ENCODE data around the gene SPART.
"Not testable (repeated sequence)": the region's sequence is repeated elsewhere in the genome, so short reads cannot be mapped to it uniquely, and the experiment has no call there.

The SPART gene

DNA sequence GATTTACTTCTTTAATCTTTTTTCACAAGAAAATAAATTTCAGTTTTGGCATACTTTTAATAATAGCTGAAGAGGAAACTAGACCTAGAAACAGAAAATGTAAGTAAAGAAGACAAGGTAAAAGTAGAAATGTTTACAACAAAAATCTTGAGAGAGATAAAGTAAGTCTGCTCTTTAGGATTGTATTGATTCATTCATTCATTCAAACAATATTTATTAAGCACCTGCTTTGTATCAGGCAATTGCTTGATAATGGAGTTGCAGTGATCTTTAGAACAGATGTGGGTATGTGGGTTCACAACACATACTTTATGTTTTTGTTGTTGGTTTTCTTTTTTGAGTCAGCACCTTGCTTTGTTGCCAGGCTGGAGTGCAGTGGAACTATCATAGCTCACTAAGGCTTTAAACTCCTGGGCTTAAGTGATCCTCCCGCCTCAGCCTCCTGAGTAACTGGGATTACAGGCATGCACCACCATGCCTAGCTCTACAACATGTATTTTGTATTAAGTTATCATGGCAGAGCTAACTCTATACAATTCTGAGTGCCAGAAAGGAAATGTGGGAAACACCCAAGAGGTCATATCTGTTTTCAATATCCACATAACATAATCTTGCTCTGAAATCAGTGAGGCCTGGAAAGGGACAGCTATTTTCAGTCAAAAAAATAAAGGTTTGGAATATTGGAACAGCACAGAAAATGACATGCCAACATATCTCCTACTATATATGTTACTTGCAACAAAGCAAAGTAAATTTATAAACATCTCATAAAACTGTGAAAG lies 8.8 kb upstream of the SPART start:
- DNase-seq, result no peak

DNA sequence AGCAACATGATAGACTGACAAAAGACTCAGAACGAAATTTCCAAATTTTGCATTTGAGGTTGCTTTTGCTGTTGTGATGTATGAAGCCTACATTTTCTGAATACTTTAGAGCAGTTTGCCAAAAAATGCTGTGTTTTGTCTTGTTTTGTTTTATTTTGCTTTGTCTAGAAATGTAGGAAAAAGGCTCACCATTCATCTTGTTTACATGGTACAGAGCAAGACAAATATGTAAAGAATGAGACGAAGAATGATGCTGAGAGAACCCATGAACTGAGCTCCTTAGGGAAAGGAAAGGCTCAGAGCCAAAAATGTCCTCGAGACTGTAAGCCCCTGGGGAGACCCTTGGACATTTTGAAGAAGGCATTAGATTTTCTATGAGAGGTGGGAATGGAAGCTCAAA lies 6.8 kb upstream of the SPART start:
- DNase-seq, result no peak

DNA sequence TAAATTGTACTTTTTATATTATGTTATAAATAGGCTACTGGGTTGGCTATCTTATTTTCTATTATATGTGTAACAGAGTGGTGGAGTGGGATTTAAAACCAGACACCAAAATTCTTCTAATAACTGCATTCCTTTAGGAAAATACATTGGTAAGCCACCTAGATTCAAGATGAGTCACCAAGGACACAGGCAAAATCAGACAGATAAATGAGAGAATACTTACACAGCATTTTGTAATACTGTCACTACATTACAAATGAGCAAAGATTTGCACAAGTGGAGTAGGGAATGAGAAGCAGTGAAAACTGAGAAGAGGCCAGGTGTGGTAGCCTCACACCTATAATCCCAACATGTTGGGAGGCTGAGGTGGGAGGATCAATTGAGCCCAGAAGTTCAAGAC lies 6.2 kb upstream of the SPART start:
- DNase-seq, result no peak

DNA sequence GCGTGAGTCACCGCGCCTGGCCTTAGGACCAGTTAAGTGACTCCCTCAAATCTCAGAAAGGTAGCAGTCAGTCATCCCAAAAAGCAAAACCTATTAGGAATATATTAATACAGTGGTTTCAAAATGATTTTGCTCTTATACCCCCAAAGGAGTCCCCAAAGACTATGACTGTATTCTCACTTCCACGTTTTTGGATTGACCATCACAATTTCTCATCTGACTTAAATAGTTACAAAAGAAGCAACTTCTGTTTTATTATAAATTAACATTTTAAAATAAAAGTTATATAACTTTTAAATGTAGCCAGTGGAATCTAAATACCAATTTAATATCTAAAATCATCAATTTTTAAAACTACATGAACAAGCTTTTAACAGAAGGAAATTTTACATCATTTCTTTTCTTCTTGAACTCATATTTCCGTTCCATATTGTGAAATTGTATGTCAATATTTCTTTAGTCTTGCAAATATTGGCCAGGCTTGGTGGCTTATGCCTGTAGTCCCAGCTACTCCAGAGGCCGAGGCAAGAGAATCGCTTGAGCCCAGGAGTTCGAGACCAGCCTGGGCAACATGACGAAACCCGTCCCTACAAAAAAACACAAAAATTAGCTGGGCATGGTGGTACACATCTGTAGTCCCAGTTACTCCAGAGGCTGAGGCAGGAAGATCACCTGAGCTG lies 1.5 kb upstream of the SPART start:
- peak; percentile 69 for DNase-seq

DNA sequence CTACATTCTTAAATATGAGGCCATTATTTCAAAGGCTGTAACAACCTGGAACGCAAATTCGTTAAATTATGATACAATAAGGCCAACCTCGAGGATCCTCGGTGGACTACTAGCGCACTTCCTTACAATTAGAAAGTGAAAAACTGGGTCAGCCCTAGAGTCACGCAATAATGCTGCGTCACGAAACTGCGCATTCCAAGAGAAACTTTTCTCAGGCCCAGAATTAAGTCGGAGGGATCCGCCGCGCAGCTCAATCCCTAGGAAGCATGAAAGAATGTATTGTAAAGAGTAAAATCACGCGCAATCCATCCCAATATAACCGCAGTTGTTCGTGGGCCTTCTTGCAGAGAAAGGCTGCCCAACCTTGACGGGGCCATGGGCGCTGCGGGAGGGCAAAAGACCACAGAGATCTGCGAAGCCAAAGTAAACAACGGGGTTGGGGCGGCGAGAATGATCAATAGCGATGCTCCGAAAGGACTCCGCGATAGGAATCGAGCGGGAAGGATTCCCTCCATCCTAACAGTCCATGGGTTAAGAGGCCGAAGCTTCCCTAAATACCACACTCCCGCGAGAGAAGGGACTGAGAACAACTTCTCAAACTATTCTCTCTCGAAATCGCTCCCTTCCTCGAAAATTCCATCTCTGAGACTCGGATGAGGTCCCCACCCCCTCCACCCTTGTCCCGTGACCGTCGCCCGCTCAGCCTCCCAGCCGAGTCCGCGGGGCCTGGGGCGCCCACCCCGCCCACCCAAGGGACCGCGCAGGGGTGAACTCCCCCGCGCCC lies 564 bp downstream of the SPART start:
- peak; percentile 94 for DNase-seq

DNA sequence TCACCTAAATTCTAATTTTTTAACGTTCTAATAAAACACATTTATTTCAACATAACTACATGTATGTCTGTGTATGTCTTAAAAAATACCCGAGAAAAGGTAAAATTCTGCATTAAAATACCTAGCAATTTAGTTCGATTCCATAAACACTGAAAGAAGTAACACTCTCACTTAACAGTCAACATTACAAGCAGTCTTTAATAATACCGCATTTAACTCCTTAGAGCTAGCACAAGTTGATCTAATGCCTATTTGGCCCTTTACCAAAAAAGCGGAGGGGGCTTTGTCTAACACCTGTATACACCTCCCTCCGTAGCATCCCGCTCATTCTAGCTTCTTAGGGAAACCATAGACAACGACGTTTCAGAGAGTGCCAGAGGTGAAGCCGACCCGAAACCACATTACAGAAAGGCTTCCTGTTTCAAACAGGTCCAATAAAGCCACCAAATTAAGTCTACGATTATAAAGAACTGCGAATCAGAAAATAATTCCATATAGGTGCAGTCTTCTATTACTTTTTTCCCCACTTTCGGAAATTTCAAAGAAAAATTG lies 1.2 kb downstream of the SPART start:
- no peak for DNase-seq

DNA sequence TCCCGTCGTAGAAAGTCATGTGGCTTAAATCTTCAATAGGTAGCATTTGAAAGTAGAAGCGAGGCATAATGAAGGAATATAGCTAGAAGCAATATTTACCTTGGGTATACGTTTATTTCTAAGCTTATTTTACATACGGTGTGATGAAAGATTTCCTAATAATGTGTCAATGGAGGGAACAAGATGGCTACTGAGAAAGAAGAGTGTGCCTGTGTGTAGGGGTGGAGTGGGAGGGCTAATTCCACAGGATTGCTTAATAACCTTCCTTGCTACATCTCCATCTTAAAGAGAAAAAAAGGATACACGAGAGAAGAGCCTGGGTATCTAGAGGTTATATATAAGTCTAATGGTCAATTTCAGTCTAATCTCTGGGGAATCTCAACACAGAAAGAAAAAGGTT lies 2.0 kb downstream of the SPART start:
- peak; percentile 77 for DNase-seq

DNA sequence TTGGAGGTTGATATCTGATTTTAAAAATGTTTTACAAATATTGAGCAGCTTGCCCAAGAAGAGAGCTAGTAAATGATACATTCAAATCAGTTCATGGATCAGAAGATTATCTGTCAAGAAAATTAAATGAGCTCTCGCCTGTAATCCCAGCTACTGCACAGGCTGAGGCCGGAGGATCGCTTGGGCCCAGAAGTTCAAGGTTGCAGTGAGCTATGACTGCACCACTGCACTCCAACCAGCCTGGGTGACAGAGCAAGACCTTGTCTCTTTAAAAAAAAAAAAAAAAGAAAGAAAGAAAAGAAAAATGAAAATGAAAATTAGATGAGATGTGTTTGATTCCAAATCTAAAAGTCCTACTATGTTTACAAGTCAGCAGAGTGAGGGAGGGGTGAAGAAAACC lies 2.4 kb downstream of the SPART start:
- no peak for DNase-seq

DNA sequence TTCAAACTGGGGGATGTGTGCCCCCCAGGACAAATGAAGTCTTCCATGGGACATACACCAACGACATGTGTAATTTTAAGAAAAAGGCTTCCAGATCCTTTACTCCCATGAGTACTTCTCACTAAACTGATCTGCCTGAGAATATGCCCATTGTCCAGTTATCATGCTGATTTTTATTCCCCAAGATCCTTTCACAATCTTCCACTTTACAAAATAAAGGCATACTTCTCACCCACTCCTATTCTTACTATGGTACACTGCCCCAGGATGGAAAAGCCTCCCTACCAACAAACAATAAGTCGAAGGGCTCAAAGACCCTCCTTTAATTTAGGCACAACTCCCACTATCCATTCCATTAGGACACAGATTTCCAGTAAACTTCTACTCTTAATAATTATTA lies 3.5 kb downstream of the SPART start:
- no peak for DNase-seq

DNA sequence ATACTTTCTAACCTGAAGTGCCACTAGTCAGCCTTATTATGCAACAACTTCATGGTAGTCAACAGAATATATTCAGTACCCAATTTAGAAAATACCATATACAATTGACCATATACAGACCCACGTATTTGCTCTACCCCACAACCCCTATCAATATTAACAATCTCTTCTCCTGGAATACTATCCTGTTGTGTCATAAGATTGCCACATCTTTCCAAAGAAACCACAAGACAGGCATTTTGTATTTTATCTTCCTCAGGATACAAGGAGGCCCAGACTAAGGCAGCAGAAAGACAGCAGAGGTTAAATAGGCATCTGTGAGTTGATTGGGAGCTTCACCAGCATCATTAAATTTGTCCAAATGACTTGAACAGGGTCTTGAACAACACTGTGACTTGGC lies 4.5 kb downstream of the SPART start:
- DNase-seq, result no peak

DNA sequence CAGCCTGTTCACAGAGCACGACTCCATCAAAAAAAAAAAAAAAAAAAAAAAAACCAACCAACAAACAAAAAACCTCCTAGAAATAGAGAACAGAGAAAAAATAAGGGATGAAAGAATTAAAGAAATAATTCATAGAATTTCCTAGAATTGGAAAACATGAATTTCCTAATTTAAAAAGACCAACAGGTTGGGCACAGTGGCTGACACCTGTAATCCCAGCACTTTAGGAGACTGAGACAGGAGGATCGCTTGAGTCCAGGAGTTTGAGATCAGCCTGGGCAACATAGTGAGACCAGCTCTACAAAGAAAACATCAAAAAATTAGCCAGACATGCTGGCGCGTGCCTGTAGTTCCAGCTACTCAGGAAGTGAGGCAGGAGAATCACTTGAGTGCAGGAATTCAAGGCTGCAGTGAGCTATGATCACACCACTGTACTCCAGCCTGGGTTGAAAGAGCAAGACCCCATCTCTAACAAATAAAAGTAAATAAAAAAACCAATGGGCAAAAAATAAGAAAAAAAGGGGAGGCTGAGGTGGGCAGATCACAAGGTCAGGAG lies 6.5 kb downstream of the SPART start:
- no peak for DNase-seq

DNA sequence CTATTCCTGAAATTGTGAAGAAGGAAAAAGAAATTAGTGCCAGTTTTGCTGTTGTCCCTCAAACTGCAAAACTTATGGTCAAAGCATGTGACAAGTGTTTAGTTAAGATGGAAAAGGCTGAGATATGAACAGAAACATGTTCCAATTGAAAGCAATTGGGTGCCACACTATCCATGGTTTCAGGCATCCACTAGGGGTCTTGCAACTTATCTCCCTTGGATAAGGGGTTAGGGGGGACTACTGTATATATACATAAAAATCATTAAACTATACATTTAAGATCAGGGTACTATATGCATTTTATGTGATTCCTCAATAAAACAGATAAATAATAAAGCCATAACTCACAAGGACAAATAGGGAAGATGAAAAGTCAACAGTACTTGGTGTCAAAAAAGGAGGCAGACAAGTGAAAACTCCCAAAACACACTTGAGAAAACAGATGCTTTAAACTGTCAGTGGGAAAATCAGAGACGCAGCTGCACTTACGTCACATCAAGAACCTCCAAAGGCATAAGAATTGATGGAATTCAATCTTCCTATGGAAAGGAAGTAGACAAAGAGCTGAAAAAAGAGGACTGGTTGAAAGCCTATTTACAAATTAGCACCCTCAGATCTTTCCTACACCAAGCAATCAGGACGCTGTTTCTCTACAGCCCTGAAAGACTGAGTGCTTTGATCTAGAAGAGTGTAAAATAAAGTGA lies 8.1 kb downstream of the SPART start:
- DNase-seq, result no peak

DNA sequence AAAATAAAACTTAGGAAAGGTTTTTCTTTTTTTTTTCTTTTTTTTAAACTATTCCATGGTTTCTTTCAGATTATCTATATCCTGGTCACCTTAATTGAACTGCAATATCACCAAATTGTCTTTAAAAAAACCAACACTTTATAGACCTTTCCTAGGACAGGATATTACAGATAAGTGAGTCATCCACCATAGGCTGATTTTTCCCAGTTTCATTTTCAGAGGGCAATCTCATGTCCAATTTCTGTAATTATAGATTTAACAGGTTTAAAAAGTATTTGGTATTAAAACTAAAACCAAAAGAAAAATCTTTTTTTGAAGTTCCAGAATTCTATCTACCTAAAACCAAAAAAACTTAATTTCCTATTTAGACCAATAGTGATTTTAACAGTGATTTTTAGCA lies 13.2 kb downstream of the SPART start:
- DNase-seq, result peak; percentile 65

DNA sequence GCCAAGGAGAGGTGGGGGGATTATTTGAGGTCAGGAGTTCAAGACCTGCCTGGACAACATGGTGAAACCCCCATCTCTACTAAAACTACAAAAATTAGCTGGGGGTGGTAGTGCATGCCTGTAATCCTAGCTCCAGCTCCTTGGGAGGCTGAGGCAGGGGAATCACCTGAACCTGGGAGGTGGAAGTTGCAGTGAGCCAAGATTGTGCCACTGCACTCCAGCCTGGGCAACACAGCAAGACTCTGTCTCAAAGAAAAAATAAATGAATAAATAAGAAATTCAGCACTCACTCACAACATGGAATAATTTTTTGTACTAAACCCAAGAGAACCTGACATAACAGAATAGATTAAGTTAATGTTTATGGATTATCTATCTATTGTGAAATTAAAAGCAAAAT lies 13.9 kb downstream of the SPART start:
- DNase-seq, result not testable (repeated sequence)

DNA sequence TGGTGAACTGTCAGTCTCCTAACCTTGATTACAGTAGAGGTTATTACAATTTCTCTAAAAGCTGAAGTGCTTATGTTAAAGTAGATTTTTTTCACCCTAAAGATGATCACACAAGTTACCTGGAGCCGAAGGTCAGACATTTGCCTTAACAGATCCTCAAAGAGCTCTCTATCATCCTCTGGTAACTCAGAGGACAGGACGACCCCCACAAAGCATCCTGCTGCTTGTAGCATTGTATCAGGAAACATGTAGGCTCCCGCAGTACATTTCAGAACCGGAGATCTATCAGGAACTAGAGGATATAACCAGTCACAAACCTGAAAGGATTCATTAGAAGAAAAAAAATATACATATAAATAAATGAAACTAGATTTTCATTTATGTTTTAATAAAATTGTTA lies 14.9 kb downstream of the SPART start:
- no peak for DNase-seq

DNA sequence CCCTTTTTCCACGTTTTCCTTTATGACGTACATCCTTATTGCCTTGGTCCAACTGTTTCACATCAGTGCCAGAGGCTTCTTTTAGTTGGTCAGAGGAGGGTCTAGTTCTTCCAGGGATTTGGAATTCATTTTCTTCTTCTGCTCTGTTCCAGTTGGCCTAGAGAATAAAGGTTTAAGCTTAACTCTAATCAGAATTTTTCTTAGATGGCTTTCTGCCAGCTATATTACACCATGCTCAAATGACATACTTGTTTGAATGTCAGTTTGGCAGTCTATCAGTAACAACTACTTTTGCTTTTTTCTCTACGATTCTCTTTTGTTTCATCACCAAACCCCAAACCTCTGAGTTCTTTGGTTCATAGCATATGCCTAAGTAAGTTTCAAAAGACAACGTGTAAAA lies 16.8 kb downstream of the SPART start:
- DNase-seq, result no peak

DNA sequence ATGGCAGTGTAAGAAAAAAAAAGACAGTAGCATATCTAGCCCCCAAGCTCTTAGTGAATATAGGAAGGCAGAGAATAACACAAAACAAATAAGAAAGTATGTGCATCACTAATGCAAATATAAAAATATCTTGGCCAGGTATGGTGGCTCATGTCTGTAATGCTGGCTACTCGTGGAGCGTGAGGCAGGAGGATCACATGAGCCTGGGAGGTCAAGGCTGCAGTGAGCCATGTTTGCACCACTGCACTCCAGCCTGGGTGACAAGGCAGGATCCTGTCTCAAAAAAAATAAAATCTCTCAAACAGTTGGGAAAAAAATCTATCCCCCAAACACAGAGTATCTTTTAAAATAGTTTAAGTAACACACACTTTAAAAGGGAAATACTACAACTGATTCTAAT lies 17.4 kb downstream of the SPART start:
- no peak for DNase-seq

DNA sequence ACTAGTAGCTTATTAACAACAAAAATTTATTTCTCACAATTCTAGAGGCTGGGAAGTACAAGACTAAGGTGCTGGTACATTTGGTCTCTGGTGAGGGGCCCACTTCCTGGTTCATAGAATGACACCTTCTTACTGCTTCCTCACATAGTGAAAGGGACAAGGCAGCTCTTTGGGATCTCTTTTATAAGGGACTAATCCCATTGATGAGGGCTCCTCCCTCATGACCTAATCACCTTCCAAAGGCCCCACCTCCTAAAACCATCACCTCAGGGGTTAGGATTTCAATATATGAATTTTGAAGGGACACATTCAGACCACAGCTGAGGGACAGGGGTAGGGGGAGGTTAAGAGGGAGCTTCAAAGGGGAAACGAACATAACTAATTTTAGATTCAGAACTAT lies 20.3 kb downstream of the SPART start:
- no peak for DNase-seq

DNA sequence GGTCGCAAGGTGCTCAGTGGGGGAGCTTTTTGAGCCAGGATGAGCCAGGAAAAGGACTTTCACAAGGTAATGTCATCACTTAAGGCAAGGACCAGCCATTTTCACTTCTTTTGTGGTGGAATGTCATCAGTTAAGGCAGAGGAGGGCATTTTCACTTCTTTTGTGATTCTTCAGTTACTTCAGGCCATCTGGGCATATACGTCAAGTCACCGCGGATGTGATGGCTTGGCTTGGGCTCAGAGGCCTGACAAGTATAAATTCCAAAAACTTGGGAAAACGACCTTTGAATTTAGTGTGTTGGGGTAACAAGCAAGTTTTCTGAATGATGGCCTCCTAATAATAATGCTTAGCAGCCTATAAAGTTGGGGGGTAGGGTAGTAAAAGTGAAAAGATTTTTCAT lies 21.3 kb downstream of the SPART start:
- not testable (repeated sequence) for DNase-seq

DNA sequence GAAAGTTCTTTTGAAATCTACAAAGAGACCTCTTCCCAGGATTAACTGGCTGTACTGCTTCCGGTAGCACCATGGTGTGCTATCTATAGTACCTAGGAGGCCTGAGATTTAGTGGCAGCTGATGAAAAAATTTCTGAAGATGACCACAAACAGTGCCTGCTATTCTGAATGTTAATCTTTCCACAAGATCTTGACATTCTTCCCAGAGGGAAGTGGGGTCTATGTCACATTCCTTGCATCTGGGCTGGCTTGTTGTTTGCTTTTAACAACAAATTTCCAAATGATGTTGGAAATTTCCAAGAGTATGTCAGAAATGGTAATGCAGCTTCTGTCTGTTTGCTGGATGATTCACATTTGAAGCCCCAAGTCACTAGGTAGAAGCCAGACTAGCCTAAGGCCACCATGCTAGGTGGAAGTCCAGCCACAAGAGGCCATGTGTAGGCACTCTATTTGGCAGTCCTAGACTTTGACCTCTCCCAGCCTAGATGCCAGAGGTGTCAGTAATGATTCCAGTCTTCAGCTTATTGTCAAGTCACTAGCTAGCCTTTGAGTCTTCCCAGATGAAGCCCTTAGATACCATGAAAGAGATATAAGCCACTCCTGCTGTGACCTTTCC lies 22.1 kb downstream of the SPART start:
- DNase-seq, result no peak

DNA sequence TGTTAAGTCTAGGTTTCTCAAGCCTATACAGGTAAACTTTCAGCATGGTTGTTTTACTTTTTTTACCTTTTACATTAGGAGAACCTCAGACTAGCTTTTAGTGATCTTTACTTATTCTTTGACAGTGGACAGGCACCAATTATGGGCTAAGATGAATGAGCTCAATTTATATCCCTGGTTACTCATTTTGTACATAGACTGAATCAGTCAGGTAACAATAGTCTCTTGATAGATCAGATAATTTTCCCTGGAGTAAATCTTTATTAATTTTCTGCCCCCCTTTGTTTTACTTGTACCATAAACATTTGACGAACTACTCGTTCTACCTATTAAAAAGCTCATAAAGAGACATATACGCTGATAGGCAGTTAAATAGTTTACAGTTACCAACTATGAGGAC lies 22.8 kb downstream of the SPART start:
- no peak for DNase-seq

DNA sequence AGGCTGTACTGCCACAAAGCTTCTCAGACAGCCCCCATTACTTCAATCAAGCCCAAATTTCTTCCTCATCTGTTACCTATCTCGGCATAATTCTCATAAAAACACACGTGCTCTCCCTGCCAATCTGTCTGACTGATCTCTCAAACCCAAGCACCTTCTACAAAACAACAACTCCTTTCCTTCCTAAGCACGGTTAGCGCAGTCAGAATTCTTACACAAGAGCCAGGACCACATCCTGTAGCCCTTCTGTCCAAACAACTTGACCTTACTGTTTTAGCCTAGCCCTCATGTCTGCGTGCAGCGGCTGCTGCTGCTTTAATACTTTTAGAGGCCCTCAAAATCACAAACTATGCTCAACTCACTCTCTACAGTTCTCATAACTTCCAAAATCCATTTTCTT lies 26.4 kb downstream of the SPART start:
- DNase-seq, result not testable (repeated sequence)

Measured in suppressor macrophage treated with lipopolysaccharide for 4 hours (primary cell).